Activated T-cell treated with anti-CD3 and anti-CD28 coated beads, Interleukin-2, amount 50 U/mL, for 24 hours (primary cell): ENCODE data around the gene MSRB3.

Source experiments
- DNase-seq: peaks from one replicate; pipeline ENCODE4 v3.0.0-alpha.2; 2020
- H3K27ac Mint-ChIP-seq: 2 replicates; pipeline ENCODE4 v1.8.0; 2020; ENCODE audit warnings: mild to moderate bottlenecking, mixed read lengths
- H3K27me3 Mint-ChIP-seq: 2 replicates; pipeline ENCODE4 v1.8.0; 2020; ENCODE audit warnings: mixed read lengths
- H3K36me3 Mint-ChIP-seq: 2 replicates; pipeline ENCODE4 v1.8.0; 2020; ENCODE audit warnings: low read depth, mixed read lengths
- H3K4me1 Mint-ChIP-seq: 2 replicates; pipeline ENCODE4 v1.8.0; 2020; ENCODE audit warnings: low read depth, mixed read lengths
- H3K4me3 Mint-ChIP-seq: 2 replicates; pipeline ENCODE4 v1.8.0; 2020; ENCODE audit warnings: mild to moderate bottlenecking, moderate library complexity, mixed read lengths
- H3K9me3 Mint-ChIP-seq: 2 replicates; pipeline ENCODE4 v1.8.0; 2020; ENCODE audit warnings: mixed read lengths

Gene MSRB3

DNA sequence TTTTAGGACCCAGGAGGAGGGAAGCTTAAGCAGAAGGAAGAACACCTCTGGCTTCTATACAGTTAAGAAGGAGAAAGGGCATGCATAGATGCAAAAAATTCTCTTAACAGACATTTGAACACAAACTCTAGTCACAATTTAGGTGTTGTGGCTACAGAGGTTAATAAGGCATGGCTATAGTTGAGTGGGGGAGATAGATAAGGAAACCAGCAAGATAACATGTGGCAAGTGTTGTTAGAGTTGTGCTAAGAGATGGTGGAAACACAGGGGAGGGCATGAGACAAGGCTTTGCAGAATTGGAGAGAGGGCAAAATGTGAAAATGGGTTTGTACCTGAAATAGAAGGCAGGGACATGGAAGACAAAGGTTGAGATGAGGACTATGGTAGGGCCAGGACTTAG, 88.9 kb downstream of the MSRB3 start:
- no peak for DNase-seq
- no peaks in the 10 kb centered on the region for H3K4me1 Mint-ChIP-seq
- no peaks in the 10 kb centered on the region for H3K9me3 Mint-ChIP-seq
- no peaks in the 10 kb centered on the region for H3K27me3 Mint-ChIP-seq
- no peaks in the 10 kb centered on the region for H3K36me3 Mint-ChIP-seq
- no peak overlapping the region for H3K27ac Mint-ChIP-seq
- no peak overlapping the region for H3K4me3 Mint-ChIP-seq

GRCh38 chr12:65368055-65368454, 89.6 kb downstream of the MSRB3 start:
- Mint-ChIP-seq H3K27me3 (no peaks in the 10 kb centered on the region), H3K27ac (no peak overlapping the region), H3K36me3 (no peaks in the 10 kb centered on the region), H3K9me3 (no peaks in the 10 kb centered on the region), H3K4me3 (no peak overlapping the region), H3K4me1 (no peaks in the 10 kb centered on the region)
- no peak for DNase-seq

DNA sequence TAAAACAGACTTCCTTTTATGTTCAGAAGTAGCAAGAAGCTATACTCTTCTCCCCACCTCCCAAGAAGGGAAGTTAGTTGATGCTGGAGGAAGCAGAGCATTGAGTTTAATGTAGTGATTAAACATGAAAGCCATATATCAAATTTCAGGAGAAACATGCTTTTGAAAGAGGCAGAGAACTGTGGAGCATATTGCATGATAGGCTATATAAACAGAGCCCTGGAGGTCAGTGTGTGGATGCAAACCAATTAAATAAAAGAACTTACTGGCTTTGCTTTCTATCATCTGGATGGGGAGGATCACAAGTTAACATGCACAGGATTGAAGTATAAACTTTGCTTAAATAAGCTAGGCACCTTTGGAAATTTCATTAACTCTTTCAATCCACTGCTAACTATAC, 94.1 kb downstream of the MSRB3 start:
- H3K27ac Mint-ChIP-seq = no peak overlapping the region
- no peak for DNase-seq
- no peaks in the 10 kb centered on the region for H3K4me1 Mint-ChIP-seq
- H3K4me3 Mint-ChIP-seq = no peak overlapping the region
- no peaks in the 10 kb centered on the region for H3K9me3 Mint-ChIP-seq
- H3K36me3 Mint-ChIP-seq = no peaks in the 10 kb centered on the region
- H3K27me3 Mint-ChIP-seq = no peaks in the 10 kb centered on the region

GRCh38 chr12:65384240-65384639, 105.8 kb downstream of the MSRB3 start:
- no peak overlapping the region for H3K4me3 Mint-ChIP-seq
- no peaks in the 10 kb centered on the region for H3K9me3 Mint-ChIP-seq
- H3K27ac Mint-ChIP-seq = no peak overlapping the region
- H3K4me1 Mint-ChIP-seq = no peaks in the 10 kb centered on the region
- no peaks in the 10 kb centered on the region for H3K36me3 Mint-ChIP-seq
- DNase-seq = no peak
- H3K27me3 Mint-ChIP-seq = no peaks in the 10 kb centered on the region

DNA sequence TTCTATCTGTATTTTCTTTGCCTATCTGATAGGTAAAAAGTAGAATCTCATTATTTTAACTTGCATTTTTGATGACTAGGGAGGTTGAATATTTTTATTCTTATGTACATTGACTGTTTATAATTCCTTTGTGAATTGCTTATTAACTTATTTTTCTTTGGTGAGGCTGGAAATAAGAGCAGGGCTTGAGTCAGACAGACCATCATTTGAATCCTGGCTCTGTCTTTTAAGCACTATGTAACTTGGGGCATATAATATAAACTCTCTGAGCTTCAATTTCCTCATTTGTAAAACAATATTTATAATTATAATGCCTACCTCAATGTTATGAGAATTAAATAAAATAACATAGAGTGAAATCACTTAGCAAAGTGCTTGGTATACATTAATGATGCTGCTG, 108.9 kb downstream of the MSRB3 start:
- H3K27me3 Mint-ChIP-seq = no peaks in the 10 kb centered on the region
- no peak overlapping the region for H3K27ac Mint-ChIP-seq
- no peaks in the 10 kb centered on the region for H3K9me3 Mint-ChIP-seq
- no peaks in the 10 kb centered on the region for H3K36me3 Mint-ChIP-seq
- H3K4me1 Mint-ChIP-seq = no peaks in the 10 kb centered on the region
- DNase-seq = no peak
- no peak overlapping the region for H3K4me3 Mint-ChIP-seq

DNA sequence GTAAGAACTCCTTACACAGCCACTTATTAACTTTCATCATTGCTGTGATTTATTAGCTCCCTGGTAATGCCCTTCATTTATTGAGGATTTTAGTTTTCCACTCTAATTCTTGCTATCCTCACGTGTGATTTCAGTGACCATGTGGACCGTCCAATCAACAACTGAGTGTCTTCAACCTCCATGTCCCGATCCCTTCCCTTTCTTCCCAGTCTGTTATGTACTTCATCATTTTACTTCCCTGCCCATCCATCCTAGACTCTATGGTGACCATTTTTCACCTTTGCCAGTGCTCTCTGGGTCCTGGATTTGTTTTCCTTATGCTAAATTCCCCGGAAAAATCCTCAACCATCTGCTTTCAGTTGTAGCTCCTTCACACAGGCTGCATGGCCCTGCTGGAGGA, 111.0 kb downstream of the MSRB3 start:
- Mint-ChIP-seq H3K4me3 (no peak overlapping the region), H3K4me1 (no peaks in the 10 kb centered on the region), H3K27ac (no peak overlapping the region), H3K36me3 (no peaks in the 10 kb centered on the region), H3K27me3 (no peaks in the 10 kb centered on the region), H3K9me3 (peaks cover 2% of the 10 kb centered on the region)
- no peak for DNase-seq

DNA sequence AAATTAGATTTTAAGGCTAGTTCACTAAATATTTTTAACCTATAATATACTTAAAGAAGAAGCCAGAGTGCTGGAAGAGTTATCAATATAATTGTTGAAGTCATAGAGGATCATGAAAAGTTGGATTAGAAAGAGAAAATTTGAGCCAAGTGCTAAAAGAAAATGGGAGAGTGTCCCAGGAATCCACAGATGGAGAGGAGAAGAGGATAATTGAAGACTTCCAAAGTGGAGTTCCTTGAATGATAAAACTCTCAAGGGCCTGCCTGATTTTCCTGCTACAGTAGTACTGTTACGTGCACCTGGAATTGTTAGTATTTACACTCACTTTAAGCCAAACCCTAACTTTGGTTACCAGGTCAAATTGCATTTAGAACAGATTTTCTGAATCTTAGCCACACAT, 113.2 kb downstream of the MSRB3 start:
- no peaks in the 10 kb centered on the region for H3K4me1 Mint-ChIP-seq
- no peak overlapping the region for H3K27ac Mint-ChIP-seq
- H3K9me3 Mint-ChIP-seq = peaks cover 6% of the 10 kb centered on the region
- no peaks in the 10 kb centered on the region for H3K36me3 Mint-ChIP-seq
- no peak for DNase-seq
- H3K4me3 Mint-ChIP-seq = no peak overlapping the region
- H3K27me3 Mint-ChIP-seq = no peaks in the 10 kb centered on the region

DNA sequence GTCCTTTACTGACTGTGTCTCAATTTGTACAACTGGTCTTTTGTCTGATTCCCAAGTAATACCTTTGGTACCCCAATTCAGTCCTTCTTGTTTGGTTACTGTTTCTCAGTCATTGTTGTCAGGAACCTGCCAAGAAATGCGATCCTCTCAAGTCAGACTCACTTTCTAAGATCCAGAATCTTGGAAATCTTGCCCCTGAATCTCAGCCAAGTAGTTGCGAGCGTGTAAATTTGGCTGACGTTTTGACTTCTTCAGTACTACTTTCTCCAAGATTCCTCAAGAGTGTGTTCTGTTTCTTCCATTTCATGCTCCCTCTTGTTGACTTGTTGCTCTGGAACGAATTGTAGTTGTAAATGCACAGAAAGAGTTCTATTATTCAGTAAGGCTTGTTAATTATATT, 114.0 kb downstream of the MSRB3 start:
- Mint-ChIP-seq H3K4me1 (no peaks in the 10 kb centered on the region), H3K36me3 (no peaks in the 10 kb centered on the region), H3K4me3 (no peak overlapping the region), H3K27me3 (no peaks in the 10 kb centered on the region), H3K27ac (no peak overlapping the region), H3K9me3 (peaks cover 7% of the 10 kb centered on the region)
- DNase-seq = no peak

GRCh38 chr12:65403188-65403587, 124.7 kb downstream of the MSRB3 start:
- Mint-ChIP-seq H3K4me1 (no peaks in the 10 kb centered on the region), H3K9me3 (peaks cover 6% of the 10 kb centered on the region), H3K27me3 (no peaks in the 10 kb centered on the region), H3K36me3 (no peaks in the 10 kb centered on the region), H3K27ac (no peak overlapping the region), H3K4me3 (no peak overlapping the region)
- DNase-seq = no peak

GRCh38 chr12:65407388-65408149, 129.1 kb downstream of the MSRB3 start:
- no peaks in the 10 kb centered on the region for H3K4me1 Mint-ChIP-seq
- no peaks in the 10 kb centered on the region for H3K27me3 Mint-ChIP-seq
- H3K4me3 Mint-ChIP-seq = no peak overlapping the region
- H3K27ac Mint-ChIP-seq = no peak overlapping the region
- no peaks in the 10 kb centered on the region for H3K36me3 Mint-ChIP-seq
- DNase-seq = no peak
- no peaks in the 10 kb centered on the region for H3K9me3 Mint-ChIP-seq

GRCh38 chr12:65408441-65408840, 130.0 kb downstream of the MSRB3 start:
- H3K27ac Mint-ChIP-seq = no peak overlapping the region
- no peak for DNase-seq
- H3K4me3 Mint-ChIP-seq = no peak overlapping the region

DNA sequence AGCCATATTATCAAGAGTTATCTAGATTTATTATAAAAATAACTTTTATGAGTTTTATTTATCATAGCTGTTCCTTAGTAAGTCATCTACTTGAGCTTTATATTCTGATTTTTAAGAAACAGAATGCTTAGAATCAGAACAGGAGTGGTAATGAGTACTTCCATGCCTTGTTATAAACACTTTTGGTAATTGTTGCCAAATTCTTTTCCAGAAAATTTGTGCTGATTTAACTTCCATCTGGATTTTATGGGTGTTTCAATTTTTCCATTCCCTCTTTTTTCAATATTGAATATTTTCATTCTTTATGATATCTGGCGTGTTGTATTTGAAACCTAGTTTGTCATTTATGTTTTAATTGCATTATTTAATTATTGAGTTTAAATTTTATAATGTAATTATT, 131.2 kb downstream of the MSRB3 start:
- Mint-ChIP-seq H3K27me3 (no peaks in the 10 kb centered on the region), H3K36me3 (no peaks in the 10 kb centered on the region), H3K27ac (no peak overlapping the region), H3K4me1 (no peaks in the 10 kb centered on the region), H3K4me3 (no peak overlapping the region), H3K9me3 (no peaks in the 10 kb centered on the region)
- no peak for DNase-seq

More at GRCh38 chr12:65408441-65408840, 130.0 kb downstream of the MSRB3 start:
- Mint-ChIP-seq H3K9me3 (no peaks in the 10 kb centered on the region), H3K36me3 (no peaks in the 10 kb centered on the region), H3K4me1 (no peaks in the 10 kb centered on the region), H3K27me3 (no peaks in the 10 kb centered on the region)

GRCh38 chr12:65411171-65411570, 132.7 kb downstream of the MSRB3 start:
- no peaks in the 10 kb centered on the region for H3K4me1 Mint-ChIP-seq
- H3K27ac Mint-ChIP-seq = no peak overlapping the region
- no peak overlapping the region for H3K4me3 Mint-ChIP-seq
- no peaks in the 10 kb centered on the region for H3K9me3 Mint-ChIP-seq
- H3K36me3 Mint-ChIP-seq = no peaks in the 10 kb centered on the region
- no peak for DNase-seq
- no peaks in the 10 kb centered on the region for H3K27me3 Mint-ChIP-seq

GRCh38 chr12:65414526-65414925, 136.0 kb downstream of the MSRB3 start:
- no peak for DNase-seq
- H3K27me3 Mint-ChIP-seq = no peaks in the 10 kb centered on the region

GRCh38 chr12:65415826-65416225, 137.3 kb downstream of the MSRB3 start:
- no peaks in the 10 kb centered on the region for H3K36me3 Mint-ChIP-seq
- no peaks in the 10 kb centered on the region for H3K4me1 Mint-ChIP-seq
- peaks cover 9% of the 10 kb centered on the region for H3K9me3 Mint-ChIP-seq
- no peak overlapping the region for H3K4me3 Mint-ChIP-seq
- no peak overlapping the region for H3K27ac Mint-ChIP-seq
- H3K27me3 Mint-ChIP-seq = no peaks in the 10 kb centered on the region
- no peak for DNase-seq

More at GRCh38 chr12:65414526-65414925, 136.0 kb downstream of the MSRB3 start:
- Mint-ChIP-seq H3K9me3 (peaks cover 3% of the 10 kb centered on the region), H3K36me3 (no peaks in the 10 kb centered on the region), H3K27ac (no peak overlapping the region), H3K4me1 (no peaks in the 10 kb centered on the region), H3K4me3 (no peak overlapping the region)
